NB4 (cell line): Measurements from ENCODE around the gene ANKRD28.

Experiments used
- DNase-seq: peaks from one replicate; pipeline ENCODE4 v3.0.0; 2010; ENCODE audit warnings: low read depth
- H3K4me3 ChIP-seq: one replicate; pipeline ENCODE4 v1.5.1; 2011; ENCODE audit warnings: mild to moderate bottlenecking, low read depth, low read length, moderate library complexity
- MYC ChIP-seq: IDR thresholded peaks from 2 replicates; pipeline ENCODE4 v1.6.1; 2011; ENCODE audit warnings: low read depth, low read length
- POLR2A ChIP-seq: IDR thresholded peaks from 2 replicates; pipeline ENCODE4 v1.6.1; 2011; ENCODE audit warnings: mild to moderate bottlenecking; ENCODE audit not compliant: insufficient read length; ENCODE audit errors: extremely low read depth
- TF ChIP-seq, protein P1 (sequence below): IDR thresholded peaks from one replicate; pipeline ENCODE4 v1.5.1; 2012; ENCODE audit warnings: low read depth, low read length
- TF ChIP-seq, protein P2 (sequence below): IDR thresholded peaks from 2 replicates; pipeline ENCODE4 v1.6.1; 2011; ENCODE audit warnings: low read depth, low read length

ANKRD28 gene

DNA sequence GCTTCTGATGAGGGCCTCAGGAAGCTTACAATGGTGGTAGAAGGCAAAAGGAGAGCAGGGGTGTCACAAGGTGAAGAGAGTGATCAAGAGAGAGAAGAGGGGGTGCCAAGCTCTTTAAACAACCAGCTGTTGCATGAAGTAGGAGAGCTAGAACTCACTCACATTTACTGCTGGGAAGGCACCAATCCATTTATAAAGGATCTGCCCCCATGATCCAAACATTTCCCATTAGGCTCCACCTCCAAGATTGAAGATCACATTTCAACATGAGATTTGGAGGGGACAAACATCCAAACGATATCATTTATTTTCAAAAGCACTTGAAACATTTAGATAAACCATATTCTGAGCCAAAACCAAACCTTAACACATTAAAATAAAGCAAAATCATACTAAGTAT, 26.3 kb downstream of the ANKRD28 start:
- no peak overlapping the region for H3K4me3 ChIP-seq
- no peak for TF ChIP-seq MYC
- TF ChIP-seq, protein P1, sequence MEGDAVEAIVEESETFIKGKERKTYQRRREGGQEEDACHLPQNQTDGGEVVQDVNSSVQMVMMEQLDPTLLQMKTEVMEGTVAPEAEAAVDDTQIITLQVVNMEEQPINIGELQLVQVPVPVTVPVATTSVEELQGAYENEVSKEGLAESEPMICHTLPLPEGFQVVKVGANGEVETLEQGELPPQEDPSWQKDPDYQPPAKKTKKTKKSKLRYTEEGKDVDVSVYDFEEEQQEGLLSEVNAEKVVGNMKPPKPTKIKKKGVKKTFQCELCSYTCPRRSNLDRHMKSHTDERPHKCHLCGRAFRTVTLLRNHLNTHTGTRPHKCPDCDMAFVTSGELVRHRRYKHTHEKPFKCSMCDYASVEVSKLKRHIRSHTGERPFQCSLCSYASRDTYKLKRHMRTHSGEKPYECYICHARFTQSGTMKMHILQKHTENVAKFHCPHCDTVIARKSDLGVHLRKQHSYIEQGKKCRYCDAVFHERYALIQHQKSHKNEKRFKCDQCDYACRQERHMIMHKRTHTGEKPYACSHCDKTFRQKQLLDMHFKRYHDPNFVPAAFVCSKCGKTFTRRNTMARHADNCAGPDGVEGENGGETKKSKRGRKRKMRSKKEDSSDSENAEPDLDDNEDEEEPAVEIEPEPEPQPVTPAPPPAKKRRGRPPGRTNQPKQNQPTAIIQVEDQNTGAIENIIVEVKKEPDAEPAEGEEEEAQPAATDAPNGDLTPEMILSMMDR = no peak
- TF ChIP-seq, protein P2, sequence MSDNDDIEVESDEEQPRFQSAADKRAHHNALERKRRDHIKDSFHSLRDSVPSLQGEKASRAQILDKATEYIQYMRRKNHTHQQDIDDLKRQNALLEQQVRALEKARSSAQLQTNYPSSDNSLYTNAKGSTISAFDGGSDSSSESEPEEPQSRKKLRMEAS = no peak
- TF ChIP-seq POLR2A = no peak
- DNase-seq = no peak

DNA sequence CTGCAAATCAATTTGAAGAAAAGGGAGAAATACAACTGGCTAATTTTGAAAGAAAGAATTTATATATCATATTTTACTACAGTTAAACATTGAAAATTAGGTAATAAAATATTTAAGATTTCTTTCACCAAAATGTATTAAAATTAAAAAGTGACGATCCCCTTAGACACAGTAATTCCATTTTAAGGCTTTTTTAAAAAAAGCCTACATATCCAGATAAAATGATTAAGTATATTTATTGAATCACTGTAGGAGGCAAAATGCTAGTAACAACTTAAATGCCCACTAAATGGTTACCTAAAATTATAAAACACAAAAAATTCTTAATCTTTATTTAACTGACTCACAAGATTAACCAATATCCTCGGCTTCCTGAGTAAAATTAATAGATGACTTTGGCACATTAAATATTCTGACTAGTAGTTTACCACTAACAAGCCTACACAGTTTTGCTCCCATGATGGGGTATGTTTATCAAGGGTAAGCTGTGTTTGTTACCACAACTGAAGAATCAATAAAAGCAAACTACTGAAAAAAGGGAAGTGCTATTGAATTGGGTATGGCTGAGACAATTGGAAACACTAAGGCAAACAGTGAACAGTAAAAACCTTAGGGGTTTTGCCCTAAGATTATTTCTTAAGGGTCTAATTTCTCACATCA, 28.4 kb downstream of the ANKRD28 start:
- no peak overlapping the region for H3K4me3 ChIP-seq
- no peak for TF ChIP-seq POLR2A
- TF ChIP-seq, protein P2 = no peak
- TF ChIP-seq, protein P1 = no peak
- no peak for TF ChIP-seq MYC
- peak; percentile 46 for DNase-seq

DNA sequence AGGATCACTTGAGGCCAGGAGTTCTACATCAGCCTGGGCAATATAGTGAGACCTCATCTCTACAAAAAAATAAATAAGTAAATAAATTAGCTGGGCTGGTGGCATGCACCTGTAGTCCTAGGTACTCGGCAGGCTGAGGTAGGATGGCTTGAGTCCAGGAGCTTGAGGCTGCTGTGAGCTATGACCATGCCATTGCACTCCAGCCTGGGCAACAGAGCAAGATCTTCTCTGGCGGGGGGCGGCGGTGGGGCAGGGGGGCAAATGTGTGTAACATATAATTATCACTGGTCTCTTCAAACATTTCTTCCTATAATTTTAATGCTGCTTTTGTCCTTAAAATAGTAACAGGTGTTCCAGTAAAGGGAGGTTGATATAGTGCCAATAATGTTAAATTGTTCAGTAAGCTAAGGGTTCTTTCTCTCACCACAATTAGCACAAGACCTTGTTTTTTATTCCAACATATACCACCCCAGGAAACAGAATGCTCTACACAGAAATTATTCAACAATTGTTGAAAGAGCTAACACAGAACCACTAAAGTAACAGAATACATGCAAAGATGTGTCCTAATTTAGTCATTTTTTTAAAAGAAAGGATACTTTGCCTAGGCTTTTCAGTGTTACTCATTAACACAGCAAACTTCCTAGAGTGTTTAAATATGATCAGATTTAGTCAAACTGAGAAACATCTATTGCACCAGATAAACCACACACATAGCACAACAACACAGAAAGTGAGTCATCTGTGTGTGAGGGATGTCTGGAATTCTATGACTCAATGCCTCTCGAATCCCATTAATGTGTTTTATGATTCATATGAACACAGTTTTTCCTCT, 29.1 kb downstream of the ANKRD28 start:
- TF ChIP-seq POLR2A = no peak
- TF ChIP-seq MYC = no peak
- TF ChIP-seq, protein P1 = no peak
- TF ChIP-seq, protein P2 = no peak
- H3K4me3 ChIP-seq = no peak overlapping the region
- peak; percentile 70 for DNase-seq

DNA sequence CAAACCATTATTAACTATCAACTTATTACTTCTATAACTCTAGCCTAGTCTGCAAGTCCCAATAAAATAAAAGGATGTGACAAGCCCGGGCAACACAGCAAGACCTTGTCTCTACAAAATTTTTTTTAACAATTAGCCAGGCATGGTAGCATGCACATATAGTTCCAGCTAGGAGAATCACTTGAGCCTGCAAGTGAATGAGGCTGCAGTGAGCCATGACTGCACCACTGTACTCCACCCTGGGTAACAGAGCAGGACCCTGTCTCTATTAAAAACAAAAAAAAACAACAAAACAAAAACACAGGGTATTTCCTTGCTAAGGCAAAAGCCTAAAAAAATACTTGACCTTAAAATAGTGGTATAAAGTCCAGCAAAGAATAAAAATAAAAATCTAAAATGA, 31.4 kb downstream of the ANKRD28 start:
- no peak for DNase-seq
- TF ChIP-seq, protein P2 = no peak
- no peak for TF ChIP-seq POLR2A
- no peak for TF ChIP-seq MYC
- TF ChIP-seq, protein P1 = no peak
- H3K4me3 ChIP-seq = no peak overlapping the region

DNA sequence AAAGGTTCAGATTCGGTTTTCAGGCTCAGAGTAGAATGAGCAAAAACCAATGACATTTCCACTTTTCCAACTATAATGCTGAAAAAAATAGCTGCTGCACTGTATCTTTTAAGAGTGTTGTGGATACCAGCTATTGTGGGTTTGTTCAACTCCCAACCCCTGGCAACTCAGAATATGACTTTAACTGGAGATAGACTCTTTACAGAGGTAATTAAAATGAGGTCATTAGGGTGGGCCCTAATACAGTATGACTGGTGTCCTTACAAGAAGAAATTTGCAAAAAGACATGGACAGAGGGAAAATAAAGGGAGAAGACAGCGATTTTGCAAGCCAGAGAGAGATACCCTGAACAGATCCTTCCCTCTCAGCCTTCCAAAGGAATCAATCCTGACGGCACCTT, 39.5 kb downstream of the ANKRD28 start:
- no peak for DNase-seq
- no peak for TF ChIP-seq MYC
- no peak for TF ChIP-seq POLR2A
- TF ChIP-seq, protein P1 = no peak
- TF ChIP-seq, protein P2 = no peak
- H3K4me3 ChIP-seq = no peak overlapping the region
